GM18867 (cell line): ENCODE results near the gene CGNL1.

Experiments
- ATAC-seq: cut with Tn5 transposase; IDR thresholded peaks from one replicate; pipeline ENCODE4 v1.9.1; 2021; ENCODE audit warnings: mild to moderate bottlenecking, moderate library complexity; ENCODE audit not compliant: unreplicated experiment

The CGNL1 gene

GRCh38 chr15:57353317-57353804 is 22.9 kb upstream of the CGNL1 start:
- no peak for ATAC-seq

DNA sequence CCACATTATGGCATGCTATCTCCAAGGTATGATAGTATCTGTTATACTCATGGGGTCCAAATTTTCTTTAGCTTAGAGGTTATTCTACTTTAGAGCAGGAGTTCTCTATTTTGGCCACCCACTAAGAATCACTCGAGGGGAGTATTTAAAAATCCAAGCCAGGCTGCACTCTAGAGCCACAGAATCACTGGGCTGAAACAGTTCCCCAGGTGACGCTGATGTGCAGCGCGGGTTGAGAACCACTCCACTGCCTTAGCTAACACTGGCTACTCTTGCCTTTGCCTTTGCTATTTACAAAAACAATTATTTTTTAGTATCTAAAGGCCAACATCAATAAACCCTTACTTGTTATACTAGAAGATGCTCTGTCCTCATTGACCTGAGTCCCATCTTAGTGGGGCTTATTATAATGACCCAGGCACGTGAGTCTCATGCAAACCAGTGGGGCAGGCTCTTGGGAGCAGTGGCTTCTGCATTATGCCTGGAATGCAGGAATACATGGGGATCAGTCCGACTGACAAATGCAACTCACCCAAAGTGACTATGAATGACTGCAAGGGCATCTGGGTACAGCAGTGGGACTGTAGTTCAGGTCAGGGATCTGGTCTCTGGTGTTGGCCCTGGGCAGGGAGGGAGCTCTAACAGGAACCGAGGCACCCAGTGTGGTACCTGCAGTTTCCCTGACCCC is 21.7 kb upstream of the CGNL1 start:
- ATAC-seq: no peak

DNA sequence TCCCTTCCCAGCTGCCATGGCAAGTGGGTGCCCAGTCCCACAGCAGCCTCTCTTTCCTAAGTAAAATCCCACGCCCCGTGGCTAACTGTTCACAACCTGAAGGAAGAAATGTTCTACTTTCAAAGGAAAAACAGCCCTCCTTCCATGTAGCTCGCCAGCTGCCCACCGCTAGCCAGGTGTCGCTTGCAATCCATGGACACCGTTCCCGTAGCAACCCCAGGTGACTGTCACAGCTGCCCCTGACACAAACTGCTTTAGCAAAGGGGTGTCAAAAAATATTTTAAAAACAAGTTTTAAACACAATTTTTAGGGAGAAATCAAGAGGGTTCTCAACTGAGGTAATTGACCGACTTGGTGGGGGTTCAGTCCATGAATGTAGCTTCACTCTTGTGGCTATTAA is 21.0 kb upstream of the CGNL1 start:
- no peak for ATAC-seq

DNA sequence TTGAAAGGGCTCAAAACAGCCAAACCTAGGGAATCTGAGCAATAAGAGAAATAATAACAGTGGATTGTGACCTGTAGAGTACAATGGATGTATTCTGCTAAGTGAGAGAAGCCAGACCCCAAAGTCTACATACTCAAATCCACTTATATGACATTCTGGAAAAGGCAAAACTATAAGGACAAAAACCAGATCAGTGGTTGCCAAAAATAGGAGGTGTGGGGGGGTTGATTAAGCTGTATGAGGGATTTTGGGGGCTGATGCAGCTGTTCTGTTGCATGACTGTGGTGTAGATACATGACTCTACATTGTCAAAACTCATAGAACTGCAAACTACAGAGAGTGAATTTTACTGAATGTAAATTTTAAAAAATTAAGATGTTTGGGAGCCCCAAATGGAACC is 20.1 kb upstream of the CGNL1 start:
- ATAC-seq: no peak

DNA sequence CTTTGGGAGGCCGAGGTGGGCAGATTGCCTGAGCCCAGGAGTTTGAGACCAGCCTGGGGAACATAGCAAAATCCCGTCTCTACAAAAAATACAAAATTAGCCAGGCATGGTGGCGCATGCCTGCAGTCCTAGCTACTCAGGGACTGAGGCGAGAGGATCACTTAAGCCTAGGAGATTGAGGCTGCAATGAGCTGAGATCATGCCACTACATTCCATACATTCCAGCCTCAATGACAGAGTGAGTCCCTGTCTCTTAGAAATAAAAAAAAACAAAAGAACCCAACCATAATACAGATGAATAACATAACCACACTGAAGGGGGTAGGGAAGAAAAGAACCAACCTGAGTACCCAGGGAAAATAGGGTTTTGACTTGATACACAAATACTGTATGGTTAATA is 19.7 kb upstream of the CGNL1 start:
- no peak for ATAC-seq

DNA sequence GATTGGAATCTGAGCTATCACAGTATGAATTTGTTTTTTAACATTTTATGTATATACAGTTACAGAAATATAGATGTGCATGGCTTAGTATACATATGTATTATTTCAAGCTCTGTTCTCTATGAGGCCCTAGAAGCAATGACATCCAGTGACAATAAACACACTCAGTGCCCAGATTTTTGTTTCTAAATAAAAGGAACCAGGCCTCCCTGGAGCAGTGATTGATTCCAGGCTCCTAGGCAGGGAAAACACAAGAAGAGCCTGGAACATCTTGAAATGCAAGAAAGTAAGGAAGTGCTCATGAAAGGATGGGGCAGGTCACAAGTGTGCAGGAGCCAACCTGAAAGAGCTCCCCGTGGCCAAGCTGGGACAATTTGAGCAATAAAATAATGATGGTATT is 18.5 kb upstream of the CGNL1 start:
- ATAC-seq: no peak

DNA sequence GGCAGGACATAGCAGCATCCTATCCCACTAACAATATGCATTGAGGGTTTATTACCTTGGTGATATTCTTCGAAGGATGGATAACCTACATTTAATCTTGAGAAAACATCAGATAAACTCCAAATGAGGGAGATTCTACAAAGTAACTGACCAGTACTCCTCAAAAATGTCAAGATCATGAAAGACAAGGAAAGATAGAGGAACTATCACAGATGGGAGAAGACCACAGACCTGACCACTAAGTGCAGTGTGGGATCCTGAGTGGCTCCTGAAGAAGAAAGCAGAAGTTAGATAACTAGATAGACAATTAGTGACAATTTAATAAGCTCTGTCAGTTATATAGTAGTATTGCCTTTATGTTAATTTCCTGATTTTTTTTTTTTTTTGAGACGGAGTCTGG is 17.7 kb upstream of the CGNL1 start:
- ATAC-seq: no peak

- no peak for ATAC-seq
Observed at GRCh38 chr15:57363661-57364060, 12.6 kb upstream of the CGNL1 start.

- ATAC-seq: no peak
Observed at GRCh38 chr15:57364282-57365007, 11.9 kb upstream of the CGNL1 start.

GRCh38 chr15:57367556-57367955 is 8.7 kb upstream of the CGNL1 start:
- ATAC-seq: no peak

- ATAC-seq: no peak
Observed at GRCh38 chr15:57370929-57371328, 5.4 kb upstream of the CGNL1 start.

DNA sequence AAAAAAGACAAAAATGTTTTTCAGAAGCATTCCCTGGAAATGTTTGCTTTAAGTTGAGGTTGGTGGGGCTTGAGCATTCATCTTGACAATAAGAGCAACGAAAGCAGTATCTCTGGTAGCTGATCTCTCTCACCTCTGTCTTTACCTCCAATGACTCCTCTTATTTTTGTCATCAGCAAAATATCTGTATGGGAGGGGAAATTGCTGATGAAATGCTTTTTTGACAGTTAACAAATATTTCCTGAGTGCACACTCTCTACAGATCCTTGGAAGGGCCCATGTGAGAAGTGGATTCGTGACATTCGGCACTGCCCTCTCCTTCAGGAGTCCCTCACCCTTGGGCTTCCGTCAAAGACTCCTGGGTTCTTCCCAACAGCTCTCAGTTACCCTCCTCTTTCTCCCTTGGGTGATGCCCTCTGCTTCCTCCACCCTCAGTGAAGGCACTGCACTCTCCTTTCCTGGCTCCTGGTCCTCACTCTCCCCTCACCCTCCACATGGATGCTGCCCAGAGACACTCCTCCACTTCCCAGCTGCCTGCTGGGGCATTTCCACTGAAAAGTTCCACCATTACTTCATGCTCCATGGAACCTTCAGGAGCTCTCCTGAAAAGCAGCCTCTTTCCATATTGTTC is 2.9 kb upstream of the CGNL1 start:
- no peak for ATAC-seq

DNA sequence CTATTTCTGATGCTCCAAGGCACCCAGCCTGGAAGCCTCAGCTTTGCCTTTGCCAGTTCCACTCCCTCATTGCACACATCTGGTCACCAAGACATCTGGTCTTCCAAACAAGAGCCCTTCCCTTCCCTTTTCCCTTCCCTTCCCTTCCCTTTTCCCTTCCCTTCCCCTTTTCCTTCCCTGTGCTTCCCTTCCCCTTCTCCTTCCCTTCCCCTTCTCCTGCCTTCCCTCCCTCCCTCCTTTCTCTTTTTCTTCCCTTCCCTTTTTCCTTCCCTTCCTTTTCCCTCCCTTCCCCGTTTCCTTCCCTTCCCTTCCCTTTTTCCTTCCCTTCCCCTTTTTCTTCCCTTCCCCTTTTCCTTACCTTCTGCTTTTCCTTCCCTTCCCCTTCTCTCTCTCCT is 2.4 kb upstream of the CGNL1 start:
- no peak for ATAC-seq

- no peak for ATAC-seq
Observed at GRCh38 chr15:57376696-57377477, 582 bp downstream of the CGNL1 start.

DNA sequence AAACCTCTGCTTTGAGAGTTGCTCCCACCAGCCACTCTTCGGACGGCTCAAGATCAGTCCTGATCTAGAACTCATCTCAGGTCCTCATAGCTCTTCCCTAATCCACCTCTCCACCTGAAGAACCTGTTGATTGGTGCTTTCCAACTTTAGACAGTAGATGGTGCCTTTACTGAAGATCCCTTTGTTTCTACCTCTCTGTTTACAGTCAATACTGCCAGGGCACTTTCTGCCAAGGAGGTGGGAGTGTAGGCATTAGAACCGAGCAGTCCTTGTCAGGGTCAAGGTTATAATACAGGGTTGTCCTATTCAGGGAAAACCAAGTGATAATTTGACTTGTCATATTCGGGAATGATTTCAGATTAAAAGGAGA is 1.2 kb downstream of the CGNL1 start:
- ATAC-seq: no peak

- ATAC-seq: no peak
Observed at GRCh38 chr15:57379487-57379886, 3.2 kb downstream of the CGNL1 start.

DNA sequence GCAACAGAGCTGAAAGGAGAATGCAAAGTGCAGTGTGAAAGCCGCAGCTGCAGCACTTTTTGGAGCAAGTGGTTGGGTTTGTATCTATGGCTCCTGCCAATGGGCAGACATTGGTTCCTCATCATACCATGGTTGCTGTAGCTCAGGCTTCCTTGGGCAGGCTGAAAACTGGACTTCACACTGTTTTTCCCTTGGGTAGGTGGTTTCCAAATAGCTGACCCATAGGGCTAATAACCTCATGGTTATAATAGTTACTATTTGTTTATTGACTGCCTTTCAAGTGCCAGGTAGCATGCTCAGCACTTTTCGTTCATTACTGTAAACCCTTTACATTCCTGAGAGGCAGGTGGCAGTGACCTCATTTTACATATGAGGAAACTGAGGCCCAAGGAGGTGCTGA is 4.5 kb downstream of the CGNL1 start:
- no peak for ATAC-seq

DNA sequence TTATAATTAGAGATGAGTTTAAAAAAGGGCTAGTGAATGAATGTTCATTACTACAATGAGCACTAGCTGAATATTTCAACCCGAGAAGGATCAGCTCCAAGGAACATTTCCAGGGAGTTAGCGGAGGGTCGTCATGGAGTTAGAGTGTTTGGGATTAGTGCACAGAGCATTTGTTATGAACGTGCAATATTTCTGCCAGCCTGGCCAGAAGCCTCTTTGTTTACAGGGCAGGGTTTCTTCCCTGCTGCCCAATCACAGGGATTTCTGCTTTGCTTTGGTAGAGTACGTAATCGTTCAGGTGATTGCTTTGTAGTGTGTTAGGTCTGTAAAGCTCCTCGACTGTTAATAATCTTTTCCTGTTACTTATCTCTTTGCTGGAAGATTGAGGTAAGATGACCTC is 5.9 kb downstream of the CGNL1 start:
- no peak for ATAC-seq

DNA sequence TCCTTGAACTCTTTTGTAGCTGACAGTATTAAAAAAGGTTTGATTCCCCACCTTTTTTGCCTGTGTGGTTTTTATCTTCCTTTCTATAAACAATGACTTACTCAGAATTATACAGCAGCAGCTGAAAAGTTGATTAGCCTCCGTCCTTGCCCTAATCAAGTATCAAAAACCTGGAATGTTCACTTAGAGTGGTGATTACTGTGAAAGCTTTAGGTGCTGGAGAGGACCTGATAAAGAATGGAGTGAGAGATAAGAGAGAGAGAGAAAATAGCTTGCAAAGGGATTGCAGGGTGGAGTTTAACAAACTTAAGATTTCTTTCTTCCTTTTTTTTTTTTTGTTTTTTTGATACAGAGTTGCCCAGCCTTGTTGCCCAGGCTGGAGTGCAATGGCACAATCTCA is 6.7 kb downstream of the CGNL1 start:
- no peak for ATAC-seq

- ATAC-seq: no peak
Observed at GRCh38 chr15:57384024-57384423, 7.7 kb downstream of the CGNL1 start.

- no peak for ATAC-seq
Observed at GRCh38 chr15:57384816-57385215, 8.5 kb downstream of the CGNL1 start.
